ENCODE results near the gene CYTH3.

DNA sequence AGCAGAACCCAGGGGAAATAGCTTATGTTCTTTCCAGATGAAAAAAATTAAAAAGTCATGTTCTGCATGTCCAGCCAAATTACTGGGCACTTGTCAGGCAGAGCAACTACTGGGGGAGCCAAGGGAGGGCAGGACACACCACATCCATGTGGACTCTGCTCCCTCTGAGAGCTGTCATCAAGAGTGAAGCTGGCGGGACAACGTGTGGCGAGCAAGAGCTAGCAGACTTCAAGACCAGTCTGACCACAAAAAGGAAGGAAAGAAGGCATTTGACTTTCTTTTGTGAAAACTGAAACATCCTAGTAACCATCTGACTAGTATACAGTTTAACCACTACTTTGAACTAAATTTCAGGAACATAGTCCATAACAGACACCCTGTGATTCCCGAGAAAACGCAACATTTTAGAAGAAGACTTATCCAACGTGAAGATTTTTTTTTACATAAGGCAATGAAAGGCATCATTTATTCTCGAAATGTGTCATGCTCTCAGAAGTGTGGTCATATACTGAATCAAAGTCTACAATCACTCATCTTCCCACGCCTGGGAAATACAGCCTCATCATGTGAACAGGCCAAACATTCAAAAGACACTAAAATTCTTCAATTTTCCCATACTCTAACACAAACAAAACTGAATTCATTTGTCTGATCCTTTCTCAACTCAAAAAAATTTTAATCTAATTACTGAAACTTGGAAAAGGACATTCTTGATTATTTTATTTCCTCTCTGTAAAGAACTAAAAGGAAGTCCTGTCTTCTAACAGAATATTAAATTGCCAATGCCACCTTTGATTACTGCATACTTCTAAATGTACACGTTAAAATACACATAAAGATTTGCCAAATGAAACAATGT is 15.5 kb downstream of the CYTH3 start:
- TF ChIP-seq, protein P1, sequence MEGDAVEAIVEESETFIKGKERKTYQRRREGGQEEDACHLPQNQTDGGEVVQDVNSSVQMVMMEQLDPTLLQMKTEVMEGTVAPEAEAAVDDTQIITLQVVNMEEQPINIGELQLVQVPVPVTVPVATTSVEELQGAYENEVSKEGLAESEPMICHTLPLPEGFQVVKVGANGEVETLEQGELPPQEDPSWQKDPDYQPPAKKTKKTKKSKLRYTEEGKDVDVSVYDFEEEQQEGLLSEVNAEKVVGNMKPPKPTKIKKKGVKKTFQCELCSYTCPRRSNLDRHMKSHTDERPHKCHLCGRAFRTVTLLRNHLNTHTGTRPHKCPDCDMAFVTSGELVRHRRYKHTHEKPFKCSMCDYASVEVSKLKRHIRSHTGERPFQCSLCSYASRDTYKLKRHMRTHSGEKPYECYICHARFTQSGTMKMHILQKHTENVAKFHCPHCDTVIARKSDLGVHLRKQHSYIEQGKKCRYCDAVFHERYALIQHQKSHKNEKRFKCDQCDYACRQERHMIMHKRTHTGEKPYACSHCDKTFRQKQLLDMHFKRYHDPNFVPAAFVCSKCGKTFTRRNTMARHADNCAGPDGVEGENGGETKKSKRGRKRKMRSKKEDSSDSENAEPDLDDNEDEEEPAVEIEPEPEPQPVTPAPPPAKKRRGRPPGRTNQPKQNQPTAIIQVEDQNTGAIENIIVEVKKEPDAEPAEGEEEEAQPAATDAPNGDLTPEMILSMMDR (conservative IDR thresholded peaks at IDR 0.05 in 1 of 2, IDR thresholded peaks at IDR 0.05 in 1 of 2; ENCODE audit: low read depth in 1 of 2, low read length in 2 of 2): no peak
- TF ChIP-seq EZH2 (IDR thresholded peaks at IDR 0.05; ENCODE audit: low read length, missing control alignments): no peak

Measured in fibroblast of lung (primary cell).